Body of pancreas (tissue), 4 donors: Measurements from ENCODE around the gene RAVER1.

Experiments
- CTCF ChIP-seq, 7 experiments: fragments of 450-650 bp in 4 of 7; fragments of 200-600 bp in 3 of 7; sonication (generic) in 3 of 7; IDR thresholded peaks; one replicate each; pipeline ENCODE4 v1.5.1; 2016 to 2019; ENCODE audit warnings: antibody characterized with exemption in 7 of 7
- POLR2A ChIP-seq, 3 donors: fragments of 450-650 bp; IDR thresholded peaks; one replicate each; pipeline ENCODE4 v1.6.1; 2016; ENCODE audit warnings: antibody characterized with exemption in 3 of 3, mild to moderate bottlenecking in 2 of 3

DNA sequence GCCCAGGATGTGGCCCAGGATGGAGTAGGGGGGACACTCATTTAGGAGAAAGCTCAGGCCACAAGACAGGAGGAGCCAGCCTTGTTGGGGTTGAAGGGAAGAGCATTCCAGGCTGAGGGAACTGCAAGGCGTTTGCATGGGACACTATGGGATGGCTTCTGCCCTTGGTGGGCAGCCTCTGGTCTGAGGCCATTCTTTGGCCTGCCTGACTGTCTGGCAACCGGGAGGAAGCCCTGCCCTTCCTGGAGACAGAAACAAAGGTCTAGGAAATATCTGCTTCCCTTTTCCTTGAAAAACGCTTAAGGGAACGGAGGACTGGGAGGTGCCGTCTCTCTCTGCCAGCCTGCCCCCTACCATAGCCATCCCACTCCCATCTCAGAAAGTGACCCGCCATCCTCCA is 65.3 kb downstream of the RAVER1 start:
- TF ChIP-seq CTCF (IDR thresholded peaks at IDR 0.05) (no peak), POLR2A (IDR thresholded peaks at IDR 0.05) (no peak)
